Endodermal cell (in vitro differentiated cells): ENCODE results near the gene ASXL2. TPM values are rescaled to one million over a fixed set of nuclear protein-coding genes. Genes with fewer than 3 reads are reported as not detected.

Source experiments
- DNase-seq: peaks from one replicate; pipeline ENCODE4 v3.0.0-alpha.2; 2017
- H3K27ac ChIP-seq: 2 replicates; pipeline ENCODE4 v1.5.1; 2013; ENCODE audit warnings: mild to moderate bottlenecking, low read depth, low read length, moderate library complexity
- H3K27me3 ChIP-seq: 2 replicates; pipeline ENCODE4 v1.6.1; 2013; ENCODE audit warnings: mild to moderate bottlenecking, low read length, moderate library complexity; ENCODE audit not compliant: insufficient read depth, control insufficient read depth, poor library complexity, severe bottlenecking
- H3K36me3 ChIP-seq: 2 replicates; pipeline ENCODE4 v1.7.0; 2013; ENCODE audit warnings: mild to moderate bottlenecking, low read length, moderate library complexity; ENCODE audit not compliant: control insufficient read depth, insufficient read depth
- H3K4me1 ChIP-seq: one replicate; pipeline ENCODE4 v1.7.0; 2013; ENCODE audit warnings: low read length; ENCODE audit not compliant: control insufficient read depth, insufficient read depth
- H3K4me3 ChIP-seq: 2 replicates; pipeline ENCODE4 v1.5.1; 2013; ENCODE audit warnings: mild to moderate bottlenecking, low read length, moderate library complexity
- H3K9ac ChIP-seq: 2 replicates; pipeline ENCODE4 v1.6.1; 2013; ENCODE audit warnings: mild to moderate bottlenecking, low read length, moderate library complexity; ENCODE audit not compliant: poor library complexity, severe bottlenecking; ENCODE audit errors: extremely low read depth
- H3K9me3 ChIP-seq: 2 replicates; pipeline ENCODE4 v1.6.1; 2013; ENCODE audit warnings: mild to moderate bottlenecking, low read length, moderate library complexity; ENCODE audit not compliant: control insufficient read depth
- H3K27ac Mint-ChIP-seq: 2 replicates; pipeline ENCODE4 v1.8.0; 2020; ENCODE audit warnings: mixed read lengths
- H3K27me3 Mint-ChIP-seq: 2 replicates; pipeline ENCODE4 v1.8.0; 2021; ENCODE audit warnings: mild to moderate bottlenecking, mixed read lengths; ENCODE audit not compliant: insufficient read depth
- H3K36me3 Mint-ChIP-seq: 2 replicates; pipeline ENCODE4 v1.8.0; 2020; ENCODE audit warnings: low read depth, mixed read lengths
- H3K4me1 Mint-ChIP-seq: 2 replicates; pipeline ENCODE4 v1.8.0; 2020; ENCODE audit warnings: mixed read lengths
- H3K4me3 Mint-ChIP-seq: 2 replicates; pipeline ENCODE4 v1.8.0; 2020; ENCODE audit warnings: mild to moderate bottlenecking, moderate library complexity, mixed read lengths
- H3K9me3 Mint-ChIP-seq: 2 replicates; pipeline ENCODE4 v1.8.0; 2020; ENCODE audit warnings: mild to moderate bottlenecking, mixed read lengths
- WGBS, 2 experiments: methylation state at CpG; one replicate each; pipeline versions ENCODE4 v1.1.5 to v1.1.7; 2013; ENCODE audit warnings: missing lambda C conversion rate in 2 of 2, mixed read lengths in 1 of 2; ENCODE audit not compliant: insufficient coverage in 1 of 2, insufficient read length in 1 of 2; 5-methylcytosine and 5-hydroxymethylcytosine counted together
- total RNA-seq, 2 donors: library from RNA; stranded (reverse); fragmentation: NEBNext Ultra II Directional in 1 of 2; extraction: Animal tissue kit (Norgen Biotek cat#: 25700) in 1 of 2; gene quantifications; 2 replicates in 1 of 2; 3 replicates in 1 of 2; pipeline ENCODE4 v1.2.1, GENCODE V29; 2021
- TF ChIP-seq, protein P1 (sequence below): fragments of 200-600 bp; sonication (generic); conservative IDR thresholded peaks from 2 replicates; pipeline ENCODE4 v1.5.0; 2021; ENCODE audit warnings: antibody characterized with exemption, mild to moderate bottlenecking

The ASXL2 gene
- total RNA-seq, 2 donors from 2014 or later, result 33.2 to 41.7 TPM

DNA sequence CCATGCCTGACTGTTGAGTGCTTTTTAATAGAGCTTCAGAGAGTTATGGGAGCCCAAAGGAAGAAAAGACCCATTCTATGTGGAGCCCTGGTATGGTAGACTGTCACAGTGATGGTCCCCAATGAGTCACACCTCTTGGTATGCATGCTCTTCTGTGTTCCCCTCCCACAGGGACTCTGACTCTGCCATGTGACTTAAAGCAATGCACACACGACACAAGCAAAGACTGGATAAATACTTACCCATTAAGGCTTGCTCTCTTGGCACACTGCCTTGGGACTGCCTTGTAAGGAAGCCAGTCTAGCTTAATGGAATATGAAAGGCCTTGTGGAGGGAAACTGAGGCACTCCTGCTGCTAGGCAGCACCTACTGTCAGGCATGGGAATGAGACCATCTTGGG is 188.2 kb downstream of the ASXL2 start:
- Mint-ChIP-seq H3K27ac (no peak overlapping the region), H3K36me3 (no peaks in the 10 kb centered on the region), H3K4me1 (peaks cover 9% of the 10 kb centered on the region), H3K27me3 (peaks cover 23% of the 10 kb centered on the region), H3K4me3 (no peak overlapping the region), H3K9me3 (no peaks in the 10 kb centered on the region)
- Histone ChIP-seq H3K4me3 (no peak overlapping the region), H3K4me1 (no peaks in the 10 kb centered on the region), H3K27ac (no peak overlapping the region), H3K9me3 (no peaks in the 10 kb centered on the region), H3K9ac (no peak overlapping the region), H3K36me3 (no peaks in the 10 kb centered on the region), H3K27me3 (no peaks in the 10 kb centered on the region)
- TF ChIP-seq, protein P1, sequence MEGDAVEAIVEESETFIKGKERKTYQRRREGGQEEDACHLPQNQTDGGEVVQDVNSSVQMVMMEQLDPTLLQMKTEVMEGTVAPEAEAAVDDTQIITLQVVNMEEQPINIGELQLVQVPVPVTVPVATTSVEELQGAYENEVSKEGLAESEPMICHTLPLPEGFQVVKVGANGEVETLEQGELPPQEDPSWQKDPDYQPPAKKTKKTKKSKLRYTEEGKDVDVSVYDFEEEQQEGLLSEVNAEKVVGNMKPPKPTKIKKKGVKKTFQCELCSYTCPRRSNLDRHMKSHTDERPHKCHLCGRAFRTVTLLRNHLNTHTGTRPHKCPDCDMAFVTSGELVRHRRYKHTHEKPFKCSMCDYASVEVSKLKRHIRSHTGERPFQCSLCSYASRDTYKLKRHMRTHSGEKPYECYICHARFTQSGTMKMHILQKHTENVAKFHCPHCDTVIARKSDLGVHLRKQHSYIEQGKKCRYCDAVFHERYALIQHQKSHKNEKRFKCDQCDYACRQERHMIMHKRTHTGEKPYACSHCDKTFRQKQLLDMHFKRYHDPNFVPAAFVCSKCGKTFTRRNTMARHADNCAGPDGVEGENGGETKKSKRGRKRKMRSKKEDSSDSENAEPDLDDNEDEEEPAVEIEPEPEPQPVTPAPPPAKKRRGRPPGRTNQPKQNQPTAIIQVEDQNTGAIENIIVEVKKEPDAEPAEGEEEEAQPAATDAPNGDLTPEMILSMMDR, result no peak
- WGBS, 2 experiments, result 80 to 92% methylated on average over 1 of the region's 1 CpG
- peak; percentile 59 for DNase-seq

DNA sequence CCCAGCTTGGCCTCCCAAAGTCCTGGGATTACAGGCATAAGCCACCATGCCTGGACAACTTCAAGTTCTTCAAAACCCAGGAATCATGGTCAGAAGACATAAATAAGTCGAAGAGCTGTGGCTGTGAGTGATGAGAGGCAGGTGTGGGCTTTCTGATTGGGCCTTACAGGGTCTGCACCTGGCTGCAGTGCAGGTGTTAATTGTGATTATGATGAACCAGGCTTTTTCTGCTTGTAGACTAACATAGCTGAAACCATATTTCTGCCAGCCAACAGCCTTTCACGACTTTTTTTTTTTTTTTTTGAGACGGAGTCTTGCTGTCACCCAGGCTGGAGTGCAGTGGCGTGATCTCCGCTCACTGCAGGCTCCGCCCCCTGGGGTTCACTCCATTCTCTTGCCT is 190.1 kb downstream of the ASXL2 start:
- Histone ChIP-seq H3K4me3 (no peak overlapping the region), H3K9me3 (no peaks in the 10 kb centered on the region), H3K27ac (no peak overlapping the region), H3K27me3 (no peaks in the 10 kb centered on the region), H3K36me3 (no peaks in the 10 kb centered on the region), H3K4me1 (no peaks in the 10 kb centered on the region), H3K9ac (no peak overlapping the region)
- Mint-ChIP-seq H3K9me3 (no peaks in the 10 kb centered on the region), H3K27ac (no peak overlapping the region), H3K36me3 (no peaks in the 10 kb centered on the region), H3K4me3 (no peak overlapping the region), H3K4me1 (peaks cover 9% of the 10 kb centered on the region), H3K27me3 (peaks cover 29% of the 10 kb centered on the region)
- TF ChIP-seq, protein P1, result no peak
- WGBS, 2 experiments, result 87 to 100% methylated on average over 1 to 6 of the region's 6 CpGs
- DNase-seq, result no peak

DNA sequence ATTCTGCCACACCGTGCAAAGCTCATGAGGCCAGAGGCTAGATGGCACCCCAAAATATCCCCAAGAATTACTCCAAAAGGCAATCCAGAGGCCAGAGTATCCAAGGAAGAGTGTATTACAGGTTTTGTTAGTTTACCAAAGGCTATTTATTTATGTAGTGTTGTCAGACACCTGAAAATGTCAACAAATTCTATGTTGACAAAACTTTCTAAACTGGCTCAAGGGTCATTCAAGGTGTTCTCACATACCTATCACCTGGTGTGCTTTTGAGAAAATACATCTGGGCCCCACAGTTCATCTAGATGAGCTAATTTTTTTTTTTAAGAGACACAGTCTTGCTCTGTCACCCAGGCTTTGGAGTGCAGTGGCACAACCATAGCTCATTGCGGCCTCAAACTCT is 192.5 kb downstream of the ASXL2 start:
- H3K27me3 ChIP-seq, result no peaks in the 10 kb centered on the region
- H3K27ac Mint-ChIP-seq, result no peak overlapping the region
- no peak overlapping the region for H3K4me3 Mint-ChIP-seq
- DNase-seq, result no peak
- no peaks in the 10 kb centered on the region for H3K36me3 ChIP-seq
- H3K4me1 Mint-ChIP-seq, result peaks cover 8% of the 10 kb centered on the region
- H3K27me3 Mint-ChIP-seq, result peaks cover 29% of the 10 kb centered on the region
- no peak overlapping the region for H3K9ac ChIP-seq
- no peak overlapping the region for H3K27ac ChIP-seq
- no peaks in the 10 kb centered on the region for H3K4me1 ChIP-seq
- H3K9me3 ChIP-seq, result no peaks in the 10 kb centered on the region
- 83 to 98% methylated on average over 1 to 2 of the region's 2 CpGs for WGBS, 2 experiments
- TF ChIP-seq, protein P1, result no peak
- H3K9me3 Mint-ChIP-seq, result no peaks in the 10 kb centered on the region
- no peak overlapping the region for H3K4me3 ChIP-seq
- no peaks in the 10 kb centered on the region for H3K36me3 Mint-ChIP-seq
